Choroid plexus epithelial cell (primary cell): ENCODE data around the gene SNRPA.
A peak's percentile ranks its signal among the peaks of the same experiment; 100 is the strongest.
"Not testable (repeated sequence)": the region's sequence is repeated elsewhere in the genome, so short reads cannot be mapped to it uniquely, and the experiment has no call there.

Experiments used
- DNase-seq: peaks from one replicate; pipeline ENCODE4 v3.0.0-alpha.2; 2010; ENCODE audit warnings: low read depth
- H3K4me3 ChIP-seq: 2 replicates; pipeline ENCODE4 v1.5.1; 2011; ENCODE audit warnings: low read depth, mild to moderate bottlenecking, control low read depth, low read length, moderate library complexity
- TF ChIP-seq, protein P1 (sequence below): conservative IDR thresholded peaks from 2 replicates; pipeline ENCODE4 v1.5.1; 2011; ENCODE audit warnings: low read depth, mild to moderate bottlenecking, control low read depth, inconsistent platforms, low read length, moderate library complexity

Gene SNRPA

DNA sequence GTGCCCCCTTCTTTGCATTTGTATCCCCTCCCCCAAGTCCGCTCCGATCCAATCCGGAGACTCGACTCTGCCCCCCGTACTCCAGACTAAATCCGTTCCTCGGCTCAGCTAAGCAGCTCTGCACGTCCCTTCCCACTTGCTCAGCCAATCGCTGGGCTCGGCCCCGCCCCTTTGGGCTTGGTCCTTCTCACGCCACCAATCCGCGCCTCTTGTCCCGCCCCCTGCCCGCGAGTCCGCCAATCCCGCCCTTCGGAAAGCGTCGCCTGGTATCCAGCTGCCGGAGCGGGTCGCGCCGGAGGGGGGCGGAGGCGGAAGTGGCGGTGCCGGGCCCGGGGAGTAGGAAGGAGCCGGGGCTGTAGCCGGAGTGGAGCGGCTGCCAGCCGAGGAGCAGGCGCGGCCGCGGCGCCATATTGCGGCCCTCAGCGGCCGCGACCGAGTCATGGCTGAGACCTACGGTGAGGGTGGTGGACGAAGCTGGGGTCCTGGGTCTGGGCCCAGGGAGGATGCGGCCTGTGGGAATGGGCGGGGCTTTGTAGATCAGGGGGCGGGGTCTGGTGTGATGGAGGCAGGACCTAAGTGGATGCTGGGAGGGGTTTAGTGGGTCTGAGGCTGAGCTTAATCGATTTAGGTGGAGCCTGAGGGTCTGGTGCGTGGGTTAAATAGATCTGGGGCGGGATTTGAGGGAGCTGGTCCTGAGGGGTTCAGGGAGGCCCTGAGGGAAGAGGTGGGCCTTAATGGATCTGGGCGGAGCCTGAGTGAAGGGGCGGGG lies 27.1 kb downstream of the SNRPA start, which contains the start of gene RAB4B:
RAB4B (plus strand) TSS at position 311 of the 769 bp plus-strand sequence; CDS start at position 440, 129 bp downstream.
- TF ChIP-seq, protein P1, sequence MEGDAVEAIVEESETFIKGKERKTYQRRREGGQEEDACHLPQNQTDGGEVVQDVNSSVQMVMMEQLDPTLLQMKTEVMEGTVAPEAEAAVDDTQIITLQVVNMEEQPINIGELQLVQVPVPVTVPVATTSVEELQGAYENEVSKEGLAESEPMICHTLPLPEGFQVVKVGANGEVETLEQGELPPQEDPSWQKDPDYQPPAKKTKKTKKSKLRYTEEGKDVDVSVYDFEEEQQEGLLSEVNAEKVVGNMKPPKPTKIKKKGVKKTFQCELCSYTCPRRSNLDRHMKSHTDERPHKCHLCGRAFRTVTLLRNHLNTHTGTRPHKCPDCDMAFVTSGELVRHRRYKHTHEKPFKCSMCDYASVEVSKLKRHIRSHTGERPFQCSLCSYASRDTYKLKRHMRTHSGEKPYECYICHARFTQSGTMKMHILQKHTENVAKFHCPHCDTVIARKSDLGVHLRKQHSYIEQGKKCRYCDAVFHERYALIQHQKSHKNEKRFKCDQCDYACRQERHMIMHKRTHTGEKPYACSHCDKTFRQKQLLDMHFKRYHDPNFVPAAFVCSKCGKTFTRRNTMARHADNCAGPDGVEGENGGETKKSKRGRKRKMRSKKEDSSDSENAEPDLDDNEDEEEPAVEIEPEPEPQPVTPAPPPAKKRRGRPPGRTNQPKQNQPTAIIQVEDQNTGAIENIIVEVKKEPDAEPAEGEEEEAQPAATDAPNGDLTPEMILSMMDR, result no peak
- H3K4me3 ChIP-seq, result peak within 1 kb of the TSS; percentile 91
- DNase-seq, result peak; percentile 100

DNA sequence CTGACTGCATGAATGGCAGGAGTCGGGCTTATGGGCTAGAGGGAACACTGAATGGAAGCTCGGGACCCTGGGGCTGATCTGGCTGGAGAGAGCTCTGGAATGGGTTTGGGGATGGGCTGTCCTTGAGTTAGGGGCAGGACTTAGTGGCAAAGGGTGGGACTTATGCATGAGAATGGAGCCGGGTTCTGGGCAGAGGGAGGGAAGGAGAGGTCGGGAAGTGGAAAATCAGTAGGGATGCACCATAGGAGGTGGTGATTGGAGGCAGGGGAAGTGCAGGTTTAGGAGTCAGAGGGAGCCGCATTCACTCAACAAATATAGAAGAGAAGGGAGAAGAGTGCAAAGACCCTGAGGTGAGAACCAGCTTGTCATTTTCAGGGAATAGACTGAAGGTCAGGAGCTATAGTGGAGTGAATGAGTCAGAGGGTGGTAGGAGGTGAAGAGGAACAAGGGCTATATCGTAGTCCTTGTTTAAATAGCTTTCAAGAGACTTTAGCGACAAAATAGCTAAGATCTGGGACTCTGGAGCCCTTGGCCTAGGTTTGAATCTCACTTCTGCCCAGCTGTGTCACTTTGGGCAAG lies 27.8 kb downstream of the SNRPA start:
- peak overlapping the region; percentile 91 for H3K4me3 ChIP-seq
- TF ChIP-seq, protein P1, result no peak
- peak; percentile 60 for DNase-seq

GRCh38 chr19:40780582-40780981 lies 29.6 kb downstream of the SNRPA start:
- DNase-seq, result no peak
- TF ChIP-seq, protein P1, result no peak
- H3K4me3 ChIP-seq, result no peak overlapping the region

DNA sequence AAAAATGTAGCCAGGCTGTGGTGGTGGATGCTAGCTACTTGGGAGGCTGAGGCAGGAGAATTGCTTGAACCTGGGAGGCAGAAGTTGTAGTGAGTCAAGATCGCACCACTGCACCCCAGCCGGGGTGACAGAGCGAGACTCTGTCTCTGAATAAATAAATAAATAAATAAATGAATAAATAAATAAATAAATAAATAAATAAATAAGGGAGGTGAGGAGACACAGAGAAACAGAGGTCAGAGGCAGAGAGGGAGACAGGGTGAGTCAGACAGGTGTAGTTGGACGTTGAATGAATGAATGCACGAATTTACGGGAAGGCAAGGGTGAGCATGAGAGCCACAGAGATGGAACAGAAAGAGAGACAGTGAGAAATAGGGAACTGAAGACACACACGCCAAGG lies 30.1 kb downstream of the SNRPA start:
- no peak overlapping the region for H3K4me3 ChIP-seq
- DNase-seq, result no peak
- TF ChIP-seq, protein P1, result no peak

- TF ChIP-seq, protein P1, result no peak
- no peak for DNase-seq
- no peak overlapping the region for H3K4me3 ChIP-seq
These were observed 32.7 kb downstream of the SNRPA start for GRCh38 chr19:40783711-40784110.

DNA sequence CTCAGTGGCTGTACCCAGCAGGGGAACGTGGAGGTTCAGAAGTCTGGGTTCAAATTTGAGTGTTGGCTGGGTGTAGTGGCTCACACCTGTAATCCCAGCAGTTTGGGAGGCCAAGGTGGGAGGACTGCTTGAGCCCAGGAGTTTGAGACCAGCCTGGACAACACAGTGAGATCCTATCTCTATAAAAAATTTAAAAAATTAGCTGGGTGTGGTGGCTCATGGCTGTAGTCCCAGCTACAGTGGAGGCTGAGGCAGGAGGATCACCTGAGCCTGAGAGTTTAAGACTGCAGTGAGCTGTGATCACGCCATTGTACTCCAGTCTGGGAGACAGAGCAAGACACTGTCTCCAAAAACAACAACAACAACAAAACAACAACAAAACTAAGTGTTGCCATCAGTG lies 33.1 kb downstream of the SNRPA start:
- H3K4me3 ChIP-seq, DNase-seq: not testable (repeated sequence)

- TF ChIP-seq, protein P1, result no peak
- no peak for DNase-seq
- H3K4me3 ChIP-seq, result no peak overlapping the region
These were observed 34.5 kb downstream of the SNRPA start for GRCh38 chr19:40785526-40785925.
